Pancreas (tissue), 10 donors: ENCODE results near the gene ERC1. TPM values are rescaled to one million over a fixed set of nuclear protein-coding genes. Genes with fewer than 3 reads are reported as not detected.

ENCODE experiments used
- ATAC-seq, 4 donors: fragments of 200-7000 bp; cut with Tn5 transposase; one replicate each; pipeline versions ENCODE4 v1.8.0 to v1.9.1; 2020; ENCODE audit warnings: mild to moderate bottlenecking in 4 of 4, moderate library complexity in 4 of 4
- DNase-seq, 6 donors: peaks; one replicate each; pipeline ENCODE4 v3.0.0-alpha.2; 2020
- FAIRE-seq: peaks from 2 replicates; lab custom pipeline; 2012; peaks lifted over from hg19 to GRCh38; lab: Jason Lieb, UNC
- H3K27ac ChIP-seq, 4 donors: fragments of 200-600 bp; sonication (generic); 1 replicate in 3 of 4; 2 replicates in 1 of 4; pipeline versions ENCODE4 v1.5.0 to v1.8.0; 2020
- H3K27me3 ChIP-seq, 4 donors: fragments of 200-600 bp; one replicate each; pipeline ENCODE4 v1.8.0; 2021
- H3K36me3 ChIP-seq, 3 donors: fragments of 200-600 bp; sonication (generic) in 1 of 3; one replicate each; pipeline versions ENCODE4 v1.5.0 to v1.8.0; 2020 to 2021
- H3K4me1 ChIP-seq, 3 donors: fragments of 200-600 bp; one replicate each; pipeline ENCODE4 v1.8.0; 2021
- H3K4me3 ChIP-seq, 4 donors: fragments of 200-600 bp; sonication (generic) in 2 of 4; one replicate each; pipeline versions ENCODE4 v1.5.0 to v1.8.0; 2020 to 2021
- H3K9me3 ChIP-seq, 4 donors: fragments of 200-600 bp; one replicate each; pipeline ENCODE4 v1.8.0; 2021
- CTCF ChIP-seq, 4 donors: fragments of 200-600 bp; sonication (generic) in 3 of 4; IDR thresholded peaks; one replicate each; pipeline versions ENCODE4 v1.5.0 to v1.8.0; 2021; ENCODE audit warnings: antibody characterized with exemption in 4 of 4
- WGBS, 2 donors: extraction: QIAGEN DNeasy Blood & Tissue Kit; methylation state at CpG; one replicate each; pipeline ENCODE4 v1.1.7; 2013; 5-methylcytosine and 5-hydroxymethylcytosine counted together
- intact Hi-C, 3 donors: fragments of 100-400 bp; cut with DNase I; formaldehyde crosslinking; loops; one replicate each; pipeline versions ENCODE4 v1.11.1 to v1.14.2; 2022
- polyA plus RNA-seq, 2 donors: library from polyadenylated mRNA; stranded (reverse); fragments of 200-250 nt; gene quantifications; one replicate each; pipeline ENCODE4 v1.2.3, GENCODE V29; 2013
- total RNA-seq, 6 donors: library from RNA; stranded (reverse); fragmentation: NEBNext Ultra II Directional in 4 of 6; extraction: Animal tissue kit (Norgen Biotek cat#: 25700) in 4 of 6; gene quantifications; one replicate each; pipeline versions ENCODE4 v1.2.1 to v1.2.4, GENCODE V29; 2021 to 2023
- donor health status: healthy with polysubstance abuse.
- donor health status: DM: no; HTN: no; CAD: no; lungs with moderate emphysema.
- donor health status: DM: no; HTN: no; CAD: no.
- donor health status: control.
- donor health status: control.
- donor health status: Bipolar disorder and iron deficiency.
- donor health status: DM: yes; HTN: yes; CAD: no.
- donor health status: DM: no; HTN: no; CAD: no.
- donor health status: DM: no; HTN: no; CAD: no.
- donor health status: DM: yes; HTN: yes; CAD: no.

ERC1 gene
- total and polyA plus RNA-seq, 8 donors = 4.1 to 41.4 (median 20.5) TPM

- Histone ChIP-seq H3K4me1 (no peaks in the 10 kb centered on the region), H3K27me3 (no peaks in the 10 kb centered on the region), H3K4me3 (no peak overlapping the region), H3K36me3 (no peaks in the 10 kb centered on the region), H3K9me3 (no peaks in the 10 kb centered on the region), H3K27ac (no peak overlapping the region)
- FAIRE-seq (no peak), DNase-seq (no peak), ATAC-seq (no peak)
- intact Hi-C loops = no loop called here
- 88 to 89% methylated on average over 6 of the region's 6 CpGs for WGBS, 2 donors
- no peak for TF ChIP-seq CTCF (IDR thresholded peaks at IDR 0.05)
These were observed 14.4 kb upstream of the ERC1 start for GRCh38 chr12:976644-977043.

GRCh38 chr12:977156-977555 lies 13.9 kb upstream of the ERC1 start:
- Histone ChIP-seq H3K4me3 (no peak overlapping the region), H3K4me1 (no peaks in the 10 kb centered on the region), H3K27ac (no peak overlapping the region), H3K9me3 (no peaks in the 10 kb centered on the region), H3K36me3 (no peaks in the 10 kb centered on the region), H3K27me3 (no peaks in the 10 kb centered on the region)
- ATAC-seq (no peak), DNase-seq (no peak), FAIRE-seq (no peak)
- TF ChIP-seq CTCF (IDR thresholded peaks at IDR 0.05) = no peak
- 97 to 98% methylated on average over 4 of the region's 4 CpGs for WGBS, 2 donors
- intact Hi-C loops = no loop called here

GRCh38 chr12:979349-979748 lies 11.7 kb upstream of the ERC1 start:
- H3K27me3 ChIP-seq = no peaks in the 10 kb centered on the region
- no peaks in the 10 kb centered on the region for H3K4me1 ChIP-seq
- H3K4me3 ChIP-seq = no peak overlapping the region
- no peaks in the 10 kb centered on the region for H3K36me3 ChIP-seq
- WGBS, 2 donors = 67 to 82% methylated on average over 5 of the region's 5 CpGs
- intact Hi-C loops = no loop called here
- FAIRE-seq (no peak), ATAC-seq (no peak), DNase-seq (no peak)
- H3K9me3 ChIP-seq = no peaks in the 10 kb centered on the region
- H3K27ac ChIP-seq = no peak overlapping the region
- TF ChIP-seq CTCF (IDR thresholded peaks at IDR 0.05) = no peak

- no peaks in the 10 kb centered on the region for H3K36me3 ChIP-seq
- 95 to 96% methylated on average over 8 of the region's 8 CpGs for WGBS, 2 donors
- FAIRE-seq (no peak), DNase-seq (no peak), ATAC-seq (no peak)
- H3K9me3 ChIP-seq = no peaks in the 10 kb centered on the region
- TF ChIP-seq CTCF (IDR thresholded peaks at IDR 0.05) = no peak
- no peaks in the 10 kb centered on the region for H3K4me1 ChIP-seq
- no peak overlapping the region for H3K27ac ChIP-seq
- H3K27me3 ChIP-seq = no peaks in the 10 kb centered on the region
- intact Hi-C loops = no loop called here
- H3K4me3 ChIP-seq = no peak overlapping the region
These were observed 9.7 kb upstream of the ERC1 start for GRCh38 chr12:981176-981828.

- 87 to 90% methylated on average over 3 of the region's 3 CpGs for WGBS, 2 donors
- no peak for FAIRE-seq
These were observed 9.1 kb upstream of the ERC1 start for GRCh38 chr12:981961-982360.

More at GRCh38 chr12:981961-982360, 9.1 kb upstream of the ERC1 start:
- Histone ChIP-seq H3K9me3 (no peaks in the 10 kb centered on the region), H3K36me3 (no peaks in the 10 kb centered on the region), H3K27me3 (no peaks in the 10 kb centered on the region), H3K27ac (no peak overlapping the region), H3K4me3 (no peak overlapping the region), H3K4me1 (no peaks in the 10 kb centered on the region)
- TF ChIP-seq CTCF (IDR thresholded peaks at IDR 0.05) = no peak
- DNase-seq = no peak
- intact Hi-C loops = no loop called here
- ATAC-seq = no peak
